GM18507 (cell line): Measurements from ENCODE around the gene IL17C.
"Not testable (repeated sequence)": the region's sequence is repeated elsewhere in the genome, so short reads cannot be mapped to it uniquely, and the experiment has no call there.

Source experiments
- DNase-seq: peaks from one replicate; pipeline ENCODE4 v3.0.0; 2011; ENCODE audit warnings: low read depth; ENCODE audit not compliant: insufficient read length; ENCODE audit errors: extremely low spot score
- FAIRE-seq: peaks from 2 replicates; lab custom pipeline; 2011; peaks lifted over from hg19 to GRCh38; lab: Jason Lieb, UNC

Gene IL17C

DNA sequence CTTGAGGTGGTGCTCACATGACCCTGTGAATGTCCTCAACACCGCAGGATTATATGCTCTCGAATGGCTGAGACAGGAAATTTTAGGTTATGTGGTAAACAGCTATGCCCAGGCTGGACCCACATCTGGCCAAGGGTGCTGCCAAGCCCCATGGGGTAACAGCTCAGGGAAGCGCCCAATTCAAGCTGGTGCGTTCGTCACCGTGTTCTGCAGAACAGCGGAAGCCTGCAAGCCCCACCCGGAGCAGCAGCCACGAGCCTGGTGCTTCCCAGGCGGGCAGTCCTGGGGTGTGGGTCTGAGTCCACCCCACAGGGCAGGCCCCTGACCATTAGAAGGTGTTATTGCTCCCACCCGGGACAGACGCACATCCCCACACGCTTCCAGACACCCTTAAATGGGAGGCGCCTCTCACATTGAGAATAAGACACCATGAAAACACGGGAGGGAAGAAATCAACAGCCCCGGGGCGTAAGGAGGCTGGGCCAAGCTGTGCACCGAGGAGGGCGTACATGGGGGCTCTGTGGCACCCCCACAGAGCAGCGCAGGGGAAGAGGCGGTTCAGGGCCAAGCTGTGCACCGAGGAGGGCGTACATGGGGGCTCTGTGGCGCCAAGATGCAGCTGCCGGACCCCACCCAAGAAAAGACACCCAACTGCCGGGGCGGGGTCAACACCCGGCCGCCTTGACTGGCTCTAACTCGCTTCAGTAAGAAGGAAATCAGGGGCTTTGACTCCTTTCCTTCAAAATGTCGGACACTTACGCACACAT is 15.4 kb downstream of the IL17C start:
- DNase-seq (no peak), FAIRE-seq (no peak)

DNA sequence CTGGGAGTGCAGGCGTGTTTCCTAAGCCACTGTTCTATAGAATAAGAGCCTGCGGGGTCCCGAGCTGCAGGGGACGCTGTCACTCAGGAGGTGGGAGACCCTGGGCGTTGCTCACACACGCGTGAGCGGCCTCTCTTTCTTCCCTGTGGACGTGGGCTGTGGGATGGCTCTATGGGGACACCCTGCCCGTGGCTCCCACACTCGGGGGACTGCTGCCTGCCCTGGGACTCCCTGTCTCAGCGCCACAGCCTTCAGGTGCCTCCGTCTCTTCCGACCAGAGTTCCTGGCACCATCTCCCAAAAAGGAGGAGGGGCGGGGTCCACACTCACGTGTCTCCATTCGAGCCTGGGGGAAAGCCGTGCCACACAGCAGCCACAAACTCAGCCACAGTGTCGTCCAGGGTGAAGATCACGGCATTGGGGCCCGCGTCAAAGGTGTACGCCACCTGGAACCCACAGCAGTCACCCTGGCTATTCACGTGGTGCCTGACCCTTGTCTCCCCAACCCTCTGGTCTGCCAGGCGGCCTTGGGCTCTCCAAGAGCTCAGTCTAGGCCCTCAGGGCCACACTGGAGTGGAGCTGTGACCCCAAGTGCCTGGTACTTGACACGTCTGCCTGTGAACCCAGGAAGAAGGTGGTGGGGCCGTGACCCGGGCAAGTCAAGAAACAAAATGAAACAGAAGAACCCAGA is 16.1 kb downstream of the IL17C start:
- DNase-seq = no peak
- no peak for FAIRE-seq

DNA sequence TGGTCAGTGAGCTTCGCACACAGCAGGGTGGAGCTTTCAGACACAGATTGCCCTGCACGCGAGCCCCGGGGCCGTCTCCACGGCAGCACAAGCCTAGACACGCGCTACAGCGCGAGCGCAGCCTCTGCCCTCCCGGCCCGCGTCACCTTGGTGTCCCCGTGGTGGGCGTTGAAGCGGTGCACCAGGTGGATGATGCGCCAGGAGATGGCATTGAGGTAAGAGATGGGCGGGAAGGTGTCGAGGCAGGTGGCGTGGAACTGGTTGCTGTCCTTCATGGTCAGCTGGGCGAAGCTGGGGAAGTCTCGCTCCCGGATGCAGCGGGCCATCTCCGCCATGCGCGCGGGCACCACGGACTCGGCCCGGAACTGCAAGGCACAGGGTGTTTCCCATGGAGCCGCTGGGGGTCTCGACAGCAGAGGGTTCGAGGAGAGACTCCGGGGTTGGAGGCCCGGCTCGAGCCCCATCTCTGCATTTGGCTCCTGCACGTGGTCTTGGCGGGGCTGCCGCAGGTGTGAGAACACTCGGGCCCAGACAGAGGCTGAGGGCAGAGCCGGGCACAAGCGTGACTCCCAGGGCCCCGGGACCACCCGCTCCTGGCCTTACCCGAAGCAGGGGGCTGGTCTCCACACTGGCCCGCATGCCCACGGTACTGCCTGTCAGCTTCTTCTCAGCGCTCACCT is 16.8 kb downstream of the IL17C start:
- DNase-seq = no peak
- no peak for FAIRE-seq

DNA sequence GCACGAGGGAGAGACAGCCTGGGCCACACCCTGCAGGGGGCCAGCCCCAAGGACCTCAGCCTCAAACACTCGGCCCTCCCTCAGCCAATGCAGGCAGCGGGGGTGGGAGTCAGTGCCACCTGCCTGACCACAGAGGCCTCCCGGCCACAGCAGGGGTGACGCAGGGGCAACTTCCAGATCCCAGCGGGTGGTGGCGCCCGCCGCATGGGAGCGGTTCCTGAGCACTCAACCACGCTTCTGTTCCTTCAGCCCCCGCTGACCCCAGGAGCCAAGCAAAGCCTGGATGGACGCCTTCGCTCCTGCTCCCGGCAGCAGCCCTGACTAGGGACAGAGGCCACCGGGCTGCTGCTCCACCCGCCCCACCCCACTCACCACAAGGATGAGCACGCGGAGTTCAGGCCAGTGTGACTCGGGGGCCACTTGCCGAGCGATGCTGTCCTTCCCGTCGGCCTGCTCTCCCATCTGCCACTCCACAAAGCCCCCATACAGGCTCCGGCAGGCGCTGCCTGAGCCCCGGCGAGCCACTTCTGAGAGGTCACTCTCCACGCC is 17.4 kb downstream of the IL17C start:
- DNase-seq = no peak
- FAIRE-seq = no peak

DNA sequence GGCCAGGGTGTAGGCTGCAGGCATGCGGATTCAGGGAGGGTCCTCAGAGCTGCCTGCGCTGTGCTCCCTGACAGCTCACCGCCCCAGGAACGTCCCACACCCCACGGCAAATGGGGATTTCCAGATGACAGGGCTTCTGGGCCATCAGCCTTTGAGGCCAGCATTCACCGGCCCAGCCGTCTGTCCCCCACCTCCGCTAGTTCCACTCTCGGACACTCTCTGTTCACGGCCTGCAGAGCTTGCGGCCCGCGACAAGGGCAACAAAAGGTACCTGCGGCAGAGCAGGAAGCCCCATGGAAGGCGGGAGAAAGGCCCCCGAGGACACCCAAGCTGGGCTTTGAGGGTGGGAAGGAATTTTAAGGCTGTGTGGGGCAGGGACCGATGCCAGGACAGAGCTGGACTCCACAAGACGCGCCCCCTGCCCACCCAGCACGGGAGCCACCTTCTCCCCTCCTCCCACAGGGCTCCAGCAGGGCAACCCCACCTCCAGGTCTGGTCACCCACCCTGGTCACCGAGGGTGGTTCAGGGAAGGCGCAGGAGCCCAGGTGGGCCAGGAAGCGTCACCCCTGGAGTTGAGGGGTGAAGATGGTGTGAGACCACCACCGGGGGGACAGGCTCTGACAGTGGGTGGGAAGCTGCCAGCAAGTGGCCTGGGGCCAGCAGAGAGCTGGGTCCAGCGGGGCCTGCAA is 18.1 kb downstream of the IL17C start:
- FAIRE-seq (no peak), DNase-seq (no peak)

DNA sequence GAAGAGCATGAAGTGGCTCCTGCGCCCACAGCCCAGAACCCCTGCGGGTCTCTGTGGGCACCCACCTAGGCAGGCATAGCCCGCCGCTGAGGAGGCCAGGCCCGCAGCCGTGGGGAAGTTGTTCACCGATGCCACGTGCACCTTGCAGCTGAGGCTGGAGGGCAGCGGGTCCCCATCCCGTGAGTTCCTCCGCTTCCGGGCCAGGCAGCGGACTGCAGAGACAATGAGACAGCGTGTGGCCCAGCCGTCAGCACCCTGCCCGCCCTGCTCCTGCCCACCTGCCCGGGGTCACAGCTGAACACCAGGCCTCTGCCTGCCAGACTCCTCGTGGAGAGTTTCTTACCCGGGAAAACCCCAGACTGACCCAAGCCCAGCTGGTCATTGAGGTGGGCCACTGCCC is 19.0 kb downstream of the IL17C start:
- DNase-seq (no peak), FAIRE-seq (no peak)

GRCh38 chr16:88658714-88659113 is 20.3 kb downstream of the IL17C start:
- DNase-seq = no peak
- no peak for FAIRE-seq

DNA sequence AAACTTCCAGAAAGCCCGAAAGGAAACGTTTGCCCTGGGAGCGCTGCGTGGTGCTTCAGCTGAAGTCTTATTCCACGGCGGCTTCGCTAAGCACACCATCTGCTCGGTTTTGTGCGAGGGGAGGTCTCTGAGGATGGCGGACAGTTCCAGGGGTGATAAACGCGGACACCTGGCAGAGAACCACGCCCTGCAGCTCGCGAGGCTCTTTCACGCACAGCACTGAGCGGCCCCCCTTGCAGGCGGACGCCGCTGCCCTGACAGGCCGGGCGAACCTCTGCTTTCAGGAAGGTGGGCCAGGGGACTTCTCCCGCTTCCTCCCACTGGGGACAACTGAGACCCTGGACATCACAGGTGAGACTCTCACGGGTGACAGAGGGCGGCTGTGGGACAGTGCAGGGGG is 20.8 kb downstream of the IL17C start:
- DNase-seq = no peak
- FAIRE-seq = no peak

DNA sequence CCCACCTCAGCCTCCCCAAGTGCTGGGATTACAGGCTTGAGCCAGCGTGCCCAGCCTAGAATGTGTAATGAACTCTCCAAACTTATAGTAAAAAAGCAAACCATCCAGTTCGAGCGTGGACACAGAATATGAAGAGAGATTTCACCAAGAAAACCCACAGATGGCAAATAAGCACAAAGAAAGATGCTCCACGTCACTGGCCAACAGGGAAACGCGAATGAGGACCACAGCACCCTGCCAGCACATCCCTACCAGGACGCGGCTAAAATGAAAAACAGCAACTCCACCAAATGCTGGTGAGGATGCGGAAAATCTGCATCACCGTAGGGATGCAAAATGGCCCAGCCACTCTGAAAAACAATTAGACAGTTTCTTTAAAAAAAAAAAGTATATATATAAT is 23.1 kb downstream of the IL17C start:
- FAIRE-seq = no peak
- DNase-seq = no peak

- DNase-seq (no peak), FAIRE-seq (no peak)
Observed at GRCh38 chr16:88662222-88662842, 24.0 kb downstream of the IL17C start.

- DNase-seq (peak; percentile 99), FAIRE-seq (peak; percentile 99)
Observed at GRCh38 chr16:88662843-88663606, 24.7 kb downstream of the IL17C start, which contains the start of gene MVD. TSS of gene MVD (minus strand) at chr16:88663091. CDS start at chr16:88663080, 11 bp downstream.

DNA sequence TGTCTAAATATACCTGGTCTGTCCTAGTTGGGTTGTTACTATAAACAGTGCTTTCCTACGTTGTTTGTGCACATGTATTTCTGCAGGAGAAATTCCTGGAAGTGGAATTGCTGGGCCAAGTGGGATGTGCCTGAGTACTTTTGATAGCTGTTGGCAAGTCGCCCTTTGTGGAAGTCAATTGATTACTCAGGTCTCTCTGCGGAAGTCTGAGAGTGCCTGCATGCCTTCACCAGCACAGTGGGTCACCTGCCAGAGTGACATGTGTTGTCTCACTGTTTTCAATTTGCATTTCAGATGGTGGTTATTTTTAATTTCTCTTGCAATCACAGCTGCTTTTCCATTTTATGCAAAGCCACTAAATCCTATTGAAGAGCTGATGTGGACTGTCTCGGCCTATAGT is 26.8 kb downstream of the IL17C start:
- DNase-seq (no peak), FAIRE-seq (no peak)

DNA sequence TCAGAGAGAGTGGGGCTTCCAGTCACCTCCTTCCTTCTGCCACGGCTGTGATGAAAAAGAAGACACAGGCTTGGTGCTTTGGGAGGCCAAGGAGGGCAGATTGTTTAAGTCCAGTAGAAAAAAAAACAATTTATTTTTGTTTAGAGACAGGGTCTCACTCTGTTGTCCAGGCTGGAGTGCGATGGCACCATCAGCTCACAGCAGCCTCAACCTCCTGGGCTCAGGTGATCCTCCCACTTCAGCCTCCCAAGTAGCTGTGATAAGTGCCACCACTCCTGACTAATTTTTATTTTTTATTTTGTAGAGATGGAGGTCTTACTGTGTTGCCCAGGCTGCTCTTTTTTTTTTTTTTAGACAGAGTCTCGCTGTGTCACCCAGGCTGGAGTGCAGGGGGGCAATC is 27.2 kb downstream of the IL17C start:
- DNase-seq = no peak
- FAIRE-seq = no peak

- FAIRE-seq = no peak
- no peak for DNase-seq
Observed at GRCh38 chr16:88667461-88667860, 29.1 kb downstream of the IL17C start.

- not testable (repeated sequence) for FAIRE-seq, DNase-seq
Observed at GRCh38 chr16:88669493-88669892, 31.1 kb downstream of the IL17C start.

GRCh38 chr16:88669980-88670379 is 31.6 kb downstream of the IL17C start:
- no peak for FAIRE-seq
- DNase-seq = no peak

DNA sequence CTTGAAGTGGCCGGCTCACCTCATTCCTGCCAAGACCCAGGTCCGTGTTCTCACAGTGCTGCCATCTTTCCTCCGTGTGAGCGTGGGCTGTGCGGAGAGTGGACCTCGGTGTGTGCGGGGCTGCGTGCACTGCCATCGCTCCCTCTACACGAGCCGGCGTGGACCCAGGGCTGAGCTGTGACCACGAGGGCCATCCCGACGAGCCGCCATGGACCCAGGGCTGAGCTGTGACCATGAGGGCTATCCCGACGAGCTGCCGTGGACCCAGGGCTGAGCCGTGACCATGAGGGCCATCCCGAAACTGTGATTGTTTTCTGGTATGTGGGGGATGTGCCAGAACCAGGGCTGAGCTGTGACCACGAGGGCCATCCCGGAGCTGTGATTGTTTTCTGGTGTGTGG is 33.4 kb downstream of the IL17C start:
- DNase-seq = no peak
- FAIRE-seq = no peak

GRCh38 chr16:88672776-88673175 is 34.4 kb downstream of the IL17C start:
- FAIRE-seq (no peak), DNase-seq (no peak)
